ENCODE data around the gene RAI1. TPM values are rescaled to one million over a fixed set of nuclear protein-coding genes. Genes with fewer than 3 reads are reported as not detected.

Gene RAI1
- total RNA-seq, 1 experiment from 2014 or later = 12.7 TPM

DNA sequence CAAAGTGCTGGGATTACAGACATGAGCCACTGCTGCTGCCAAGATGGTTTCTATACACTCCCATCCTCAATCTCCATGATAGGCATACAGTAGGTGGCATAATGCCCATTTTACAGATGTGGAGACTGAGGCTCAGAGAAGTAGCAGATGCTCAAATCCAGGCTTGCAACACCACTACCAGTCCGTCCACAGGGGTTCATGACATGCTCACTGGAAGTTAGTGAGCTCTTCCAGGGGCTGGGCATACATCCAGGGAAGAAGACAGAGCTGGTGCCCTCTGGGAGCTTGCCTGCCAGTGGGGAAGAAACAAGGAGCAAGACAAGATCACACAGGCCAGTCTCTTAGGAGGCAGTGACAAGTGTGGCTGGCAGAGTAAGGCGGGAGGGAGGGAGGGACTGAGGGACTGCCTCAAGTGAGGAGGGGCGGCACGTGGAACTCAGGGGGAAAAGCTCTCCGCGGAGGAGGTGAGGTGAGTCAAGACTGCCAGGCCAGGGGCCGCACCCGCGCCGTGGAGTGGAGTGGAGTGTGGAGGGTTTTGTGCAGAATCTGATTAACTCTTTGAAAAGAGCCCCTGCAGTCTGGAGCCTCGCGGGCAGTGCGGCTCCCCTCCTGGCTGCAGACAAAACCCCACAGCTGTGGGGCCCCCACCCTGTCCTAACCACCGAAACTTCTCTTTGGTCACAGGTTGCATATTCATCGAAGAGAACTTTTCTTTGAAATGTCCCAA lies 127.6 kb downstream of the RAI1 start:
- Histone ChIP-seq H3K4me1 (replicated peaks) (0 out of 2 replicates have a peak, but pooled peaks cover 4% of the 10 kb centered on the region), H3K4me3 (no peak overlapping the region), H3K27me3 (replicated peaks) (no peaks in the 10 kb centered on the region), H3K9me3 (replicated peaks) (no peaks in the 10 kb centered on the region), H3K27ac (no peak overlapping the region), H3K36me3 (peaks cover 73% of the 10 kb centered on the region)
- no peak for DNase-seq (ENCODE audit: low read depth in 1 of 2, low spot score in 2 of 2)

DNA sequence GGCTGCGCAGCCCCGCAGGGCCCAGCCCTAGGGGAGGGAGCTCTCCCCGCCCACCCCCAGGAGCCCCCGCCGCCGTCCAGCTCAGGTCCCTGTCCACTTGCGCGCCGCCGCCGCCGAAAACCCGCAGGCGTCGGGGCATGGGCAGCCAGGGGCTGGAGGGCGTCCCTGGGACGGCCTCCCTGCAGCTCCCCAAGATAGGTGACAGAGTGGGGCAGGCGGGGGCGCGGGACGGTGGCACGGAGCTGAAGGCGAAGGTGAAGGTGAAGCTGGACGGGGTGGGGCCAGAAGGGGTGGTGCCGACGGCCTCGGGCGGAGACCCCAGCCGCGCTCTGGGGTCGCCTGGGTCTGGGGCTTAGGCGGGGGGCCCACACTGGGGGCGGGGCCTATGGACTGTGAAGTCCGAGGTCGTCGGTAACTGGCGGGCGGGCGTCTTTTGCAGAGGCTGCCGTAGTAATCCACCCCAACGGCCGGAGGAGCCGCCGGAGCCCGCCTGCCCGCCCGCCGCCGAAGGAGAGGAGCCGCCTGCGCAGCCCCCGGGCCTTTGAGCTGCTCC lies 128.3 kb downstream of the RAI1 start:
- Histone ChIP-seq H3K27ac (no peak overlapping the region), H3K4me3 (no peak overlapping the region), H3K27me3 (replicated peaks) (no peaks in the 10 kb centered on the region), H3K4me1 (replicated peaks) (0 out of 2 replicates have a peak, but pooled peaks cover 4% of the 10 kb centered on the region), H3K9me3 (replicated peaks) (no peaks in the 10 kb centered on the region), H3K36me3 (peaks cover 72% of the 10 kb centered on the region)
- DNase-seq (ENCODE audit: low read depth in 1 of 2, low spot score in 2 of 2) = no peak

DNA sequence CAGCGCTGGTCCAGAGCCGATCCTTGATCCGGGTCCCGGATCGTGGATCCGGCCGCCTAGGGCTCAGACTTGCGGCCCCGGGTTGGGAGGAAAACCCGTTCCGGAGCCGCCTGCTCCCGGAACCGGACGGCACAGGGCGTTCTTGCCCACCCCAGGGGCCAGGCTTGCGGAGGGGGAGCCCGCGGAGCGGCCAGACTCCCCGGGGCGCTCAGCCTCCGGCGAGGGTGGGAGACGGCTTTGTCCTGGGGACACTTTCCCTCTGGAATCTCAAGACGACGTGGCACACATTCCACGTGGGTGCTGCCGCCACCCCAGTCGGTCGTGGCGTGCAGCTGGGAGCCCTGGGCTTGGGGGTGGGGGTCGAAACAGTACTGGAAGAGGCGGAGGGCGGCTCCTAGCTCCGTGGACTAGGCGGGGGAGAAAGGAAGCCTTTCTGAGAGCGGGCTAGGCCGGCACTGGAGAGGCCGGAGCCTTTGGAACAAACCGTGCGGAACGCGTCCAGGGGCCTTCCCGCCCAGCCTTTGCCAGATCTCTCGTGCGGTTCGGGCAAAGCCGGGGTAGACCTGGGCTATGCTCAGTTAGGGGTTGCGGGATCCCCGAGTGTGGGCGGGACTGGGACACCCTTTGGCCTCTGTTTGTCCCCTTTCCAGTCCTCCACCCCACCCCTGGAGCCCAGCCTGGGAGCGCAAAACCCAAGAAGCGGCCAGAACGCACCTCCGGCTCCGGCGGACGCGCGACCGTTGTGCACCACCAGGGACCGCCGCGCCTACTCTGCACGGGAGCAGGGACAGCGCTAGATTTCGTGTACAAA lies 129.0 kb downstream of the RAI1 start:
- H3K4me3 ChIP-seq = no peak overlapping the region
- no peaks in the 10 kb centered on the region for H3K27me3 ChIP-seq (replicated peaks)
- no peak overlapping the region for H3K27ac ChIP-seq
- H3K4me1 ChIP-seq (replicated peaks) = 0 out of 2 replicates have a peak, but pooled peaks cover 4% of the 10 kb centered on the region
- DNase-seq (ENCODE audit: low read depth in 1 of 2, low spot score in 2 of 2) = no peak
- H3K36me3 ChIP-seq = peaks cover 73% of the 10 kb centered on the region
- H3K9me3 ChIP-seq (replicated peaks) = no peaks in the 10 kb centered on the region

DNA sequence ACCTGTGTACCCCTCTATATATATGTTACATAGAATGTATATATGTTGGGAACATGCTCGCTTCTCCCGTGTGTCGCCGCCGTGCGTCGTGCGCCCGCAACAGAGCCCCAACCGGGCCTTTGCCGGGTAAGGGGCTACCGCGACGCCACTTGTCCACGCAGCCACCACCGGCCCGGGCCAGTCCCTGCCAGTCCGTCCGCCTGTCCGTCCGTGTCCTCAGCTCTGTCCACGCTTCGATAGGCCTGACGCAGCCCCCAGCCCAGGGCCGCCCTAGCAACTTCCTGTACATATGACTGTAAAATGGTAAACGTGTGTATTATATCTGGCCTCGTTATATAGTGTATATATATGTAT lies 129.6 kb downstream of the RAI1 start:
- DNase-seq (ENCODE audit: low read depth in 1 of 2, low spot score in 2 of 2) = no peak
- Histone ChIP-seq H3K27ac (no peak overlapping the region), H3K4me3 (no peak overlapping the region), H3K9me3 (replicated peaks) (no peaks in the 10 kb centered on the region), H3K4me1 (replicated peaks) (0 out of 2 replicates have a peak, but pooled peaks cover 4% of the 10 kb centered on the region), H3K27me3 (replicated peaks) (no peaks in the 10 kb centered on the region), H3K36me3 (peaks cover 67% of the 10 kb centered on the region)

DNA sequence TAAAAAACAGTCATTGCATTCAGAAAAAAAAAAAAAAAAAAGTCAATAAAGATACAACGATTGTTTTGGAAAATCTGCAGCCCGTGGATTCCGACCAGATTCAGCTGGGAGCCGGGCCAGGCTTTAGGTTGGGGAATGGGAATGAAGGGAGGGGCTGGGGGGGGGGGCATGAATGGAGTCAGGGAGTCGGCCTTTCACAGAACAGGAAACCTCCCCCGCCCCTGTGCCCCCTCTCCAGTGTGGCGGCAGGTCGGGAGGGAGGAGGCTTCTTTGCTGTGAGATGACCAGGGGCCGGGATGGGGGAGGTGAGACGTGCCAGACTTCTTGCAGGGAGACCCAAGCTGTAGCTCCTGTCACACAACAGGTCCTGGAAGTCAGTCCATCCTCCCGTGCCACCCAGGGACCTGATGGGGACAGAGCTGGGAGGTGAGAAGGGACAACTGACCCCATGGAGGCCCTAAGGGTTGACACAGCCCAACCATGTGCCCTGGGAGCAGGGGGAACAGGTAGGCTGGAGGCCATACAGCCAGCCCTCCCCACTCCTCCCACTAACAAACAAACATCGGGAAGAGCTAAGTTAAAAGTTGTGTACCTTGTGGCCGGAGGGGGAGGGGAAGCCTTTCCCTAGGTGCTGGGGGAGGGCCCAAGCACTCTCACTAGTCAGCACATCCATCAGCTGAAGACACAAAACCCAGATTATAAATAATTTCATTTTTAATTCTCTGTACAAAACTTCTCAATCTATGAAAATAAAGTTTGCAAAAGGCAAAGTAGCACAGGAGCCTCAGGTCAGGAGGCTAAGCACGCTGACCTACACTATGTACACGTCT lies 130.3 kb downstream of the RAI1 start:
- Histone ChIP-seq H3K4me1 (replicated peaks) (0 out of 2 replicates have a peak, but pooled peaks cover 4% of the 10 kb centered on the region), H3K9me3 (replicated peaks) (no peaks in the 10 kb centered on the region)
- no peak for DNase-seq (ENCODE audit: low read depth in 1 of 2, low spot score in 2 of 2)

DNA sequence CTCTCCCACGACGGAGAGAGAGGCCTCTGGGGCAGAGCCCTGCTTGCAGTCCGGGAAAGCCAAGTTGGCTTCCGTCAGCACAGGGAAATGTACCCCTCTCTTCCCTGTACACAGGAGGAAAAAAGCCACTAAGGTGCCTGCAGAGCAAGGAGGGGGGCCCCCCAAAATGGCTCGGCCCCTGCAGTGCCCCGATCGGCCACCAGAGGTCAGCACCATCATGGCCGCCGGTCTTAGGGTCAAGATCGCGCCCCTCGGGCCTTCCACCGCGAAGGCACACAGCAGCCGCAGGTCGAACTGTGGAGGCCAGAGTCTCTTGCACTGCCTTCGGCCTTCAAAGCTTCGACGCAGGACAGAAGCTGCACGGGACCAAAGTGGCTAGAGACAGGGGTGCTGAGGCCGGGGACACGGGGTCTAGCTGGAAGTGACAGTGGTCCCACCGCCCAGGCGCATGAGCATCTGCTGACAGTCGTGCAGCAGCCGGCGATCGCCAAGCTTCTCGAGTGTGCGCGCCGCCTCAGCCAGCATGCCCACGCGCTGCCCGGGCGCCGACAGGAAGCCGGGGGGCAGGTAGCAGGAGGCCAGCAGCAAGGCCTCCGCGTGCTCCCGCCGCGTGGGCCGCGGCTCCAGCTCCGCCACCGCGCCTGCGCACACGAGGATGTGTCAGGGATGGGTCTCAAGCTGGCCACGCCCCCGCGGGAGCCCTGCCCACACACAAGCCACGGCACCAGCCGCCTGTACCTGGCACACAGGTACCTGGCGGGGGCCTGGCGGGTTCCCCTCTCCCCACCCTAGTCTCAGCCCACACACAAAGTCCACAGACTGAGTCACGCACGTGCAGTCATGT lies 131.2 kb downstream of the RAI1 start:
- Histone ChIP-seq H3K27me3 (replicated peaks) (no peaks in the 10 kb centered on the region), H3K27ac (no peak overlapping the region), H3K9me3 (replicated peaks) (no peaks in the 10 kb centered on the region), H3K4me3 (no peak overlapping the region), H3K36me3 (peaks cover 59% of the 10 kb centered on the region), H3K4me1 (replicated peaks) (0 out of 2 replicates have a peak, but pooled peaks cover 4% of the 10 kb centered on the region)
- peak; percentile 61 to 68 for DNase-seq (ENCODE audit: low read depth in 1 of 2, low spot score in 2 of 2)

More for the DNA sequence above, 130.3 kb downstream of the RAI1 start:
- Histone ChIP-seq H3K36me3 (peaks cover 60% of the 10 kb centered on the region), H3K4me3 (no peak overlapping the region), H3K27ac (no peak overlapping the region), H3K27me3 (replicated peaks) (no peaks in the 10 kb centered on the region)

DNA sequence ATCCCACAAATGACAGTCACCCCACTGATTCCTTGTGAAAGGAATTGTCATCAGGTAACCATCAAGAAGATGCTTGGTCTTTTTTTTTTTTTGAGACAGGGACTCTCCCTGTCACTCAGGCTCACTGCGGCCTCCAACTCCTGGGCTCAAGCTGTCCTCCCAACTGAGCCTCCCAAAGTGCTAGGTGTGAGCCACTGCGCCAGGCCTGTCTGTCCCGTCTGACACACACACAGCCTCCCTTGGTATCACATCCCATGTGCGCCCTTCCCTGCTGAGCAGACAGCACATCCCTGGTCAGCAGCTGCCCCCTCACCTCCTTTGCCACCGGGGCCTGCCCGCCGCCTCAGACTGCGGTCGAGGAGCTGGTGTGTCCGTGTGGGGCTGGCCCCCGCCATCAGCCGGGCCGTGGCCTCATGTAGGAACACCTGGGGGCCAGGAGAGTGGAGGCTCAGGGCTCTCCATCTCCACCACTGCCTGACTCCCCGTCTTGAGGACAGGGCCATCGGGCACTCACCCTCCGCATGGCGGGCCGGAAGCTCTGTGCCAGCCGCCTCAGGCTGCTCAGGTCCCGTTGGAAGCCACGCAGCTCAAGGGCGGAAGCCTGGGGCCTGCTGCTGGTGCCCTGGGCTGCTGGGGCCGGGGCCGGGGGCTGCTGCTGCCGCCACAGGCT lies 131.9 kb downstream of the RAI1 start:
- Histone ChIP-seq H3K27me3 (replicated peaks) (no peaks in the 10 kb centered on the region), H3K36me3 (peaks cover 58% of the 10 kb centered on the region), H3K4me1 (replicated peaks) (0 out of 2 replicates have a peak, but pooled peaks cover 4% of the 10 kb centered on the region), H3K9me3 (replicated peaks) (no peaks in the 10 kb centered on the region), H3K4me3 (no peak overlapping the region), H3K27ac (no peak overlapping the region)
- DNase-seq (ENCODE audit: low read depth in 1 of 2, low spot score in 2 of 2) = no peak

DNA sequence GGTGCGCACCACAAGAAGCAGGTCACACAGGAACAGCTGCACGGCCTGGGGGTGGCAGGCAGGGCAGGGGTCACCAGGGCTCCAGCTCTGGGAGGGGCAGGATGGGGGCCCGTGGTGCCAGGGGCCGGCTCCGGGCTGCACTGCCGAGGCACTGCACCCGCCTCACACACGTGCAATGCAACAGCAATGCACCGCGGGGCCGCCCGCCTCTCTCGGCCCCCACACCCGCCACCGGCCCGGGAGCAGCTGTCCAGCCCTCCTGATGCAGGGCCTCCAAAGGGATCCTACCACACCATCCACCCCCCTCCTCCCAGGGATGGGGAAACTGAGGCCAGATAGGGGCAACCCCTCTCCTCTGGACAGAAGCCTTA lies 132.5 kb downstream of the RAI1 start:
- Histone ChIP-seq H3K27ac (no peak overlapping the region), H3K27me3 (replicated peaks) (no peaks in the 10 kb centered on the region), H3K9me3 (replicated peaks) (no peaks in the 10 kb centered on the region), H3K4me3 (no peak overlapping the region), H3K36me3 (peaks cover 60% of the 10 kb centered on the region), H3K4me1 (replicated peaks) (0 out of 2 replicates have a peak, but pooled peaks cover 4% of the 10 kb centered on the region)
- no peak for DNase-seq (ENCODE audit: low read depth in 1 of 2, low spot score in 2 of 2)

DNA sequence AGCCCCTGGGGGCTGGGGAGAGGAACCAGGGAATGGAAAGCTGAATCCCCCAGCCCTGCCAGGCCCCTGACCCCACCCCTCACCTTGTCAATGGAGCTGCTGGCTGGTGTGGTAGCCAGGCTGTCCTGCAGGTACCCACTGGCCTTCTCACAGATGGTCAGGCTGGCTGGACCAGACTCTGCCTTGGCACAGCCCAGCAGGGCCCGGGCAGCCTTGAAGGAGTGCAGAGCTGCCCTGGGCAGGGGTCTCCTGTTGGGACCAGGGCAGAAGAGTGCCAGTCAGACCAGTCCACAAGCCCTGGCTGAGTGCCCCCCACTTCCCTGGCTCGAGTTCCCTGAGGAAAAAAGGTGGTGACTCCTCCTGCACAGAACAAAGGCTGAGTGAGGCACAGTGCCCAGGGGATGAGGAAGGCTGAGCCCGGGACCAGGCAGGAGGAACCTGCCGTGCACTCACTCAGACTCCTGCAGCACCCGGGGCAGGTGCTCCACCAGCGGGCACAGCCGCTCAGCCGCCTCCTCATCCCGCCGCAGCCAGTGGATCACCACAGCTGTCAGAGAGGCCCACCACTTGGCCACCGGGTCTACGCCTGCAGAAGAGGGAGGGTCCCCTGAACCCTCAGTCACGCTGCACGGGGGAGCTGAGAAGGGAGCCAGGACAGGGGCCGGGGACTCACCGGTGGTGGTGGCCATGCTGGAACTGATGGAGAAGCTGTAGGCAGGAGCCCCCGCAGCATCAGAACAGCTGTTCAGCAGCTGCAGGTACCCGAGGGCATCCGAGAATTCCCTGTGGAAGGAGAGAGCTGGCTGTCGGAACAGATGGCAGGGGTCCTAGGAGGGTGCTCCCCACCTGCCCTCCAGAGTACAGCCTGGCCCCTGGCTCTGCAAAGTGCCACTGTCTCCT lies 133.2 kb downstream of the RAI1 start:
- Histone ChIP-seq H3K27ac (no peak overlapping the region), H3K4me3 (no peak overlapping the region), H3K4me1 (replicated peaks) (peaks cover 4% of the 10 kb centered on the region), H3K27me3 (replicated peaks) (no peaks in the 10 kb centered on the region), H3K36me3 (peaks cover 66% of the 10 kb centered on the region), H3K9me3 (replicated peaks) (no peaks in the 10 kb centered on the region)
- no peak for DNase-seq (ENCODE audit: low read depth in 1 of 2, low spot score in 2 of 2)

DNA sequence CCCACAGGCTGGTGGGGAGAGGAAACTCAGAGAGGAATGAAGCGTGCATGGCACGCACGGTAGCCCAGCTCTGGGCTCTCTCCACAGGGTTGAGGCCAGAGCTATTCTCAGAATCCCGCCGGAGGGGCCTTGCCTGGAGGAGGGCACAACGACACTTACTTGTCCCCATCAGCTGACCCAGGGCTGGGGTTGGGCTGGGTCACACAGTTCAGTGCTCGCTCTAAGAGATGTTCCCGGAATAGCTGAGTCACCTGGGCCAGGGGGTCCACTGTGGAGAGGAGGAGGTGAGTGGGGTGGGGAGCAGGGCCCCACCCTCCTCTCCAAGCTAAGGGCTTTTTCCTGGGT lies 133.8 kb downstream of the RAI1 start:
- DNase-seq (ENCODE audit: low read depth in 1 of 2, low spot score in 2 of 2) = no peak
- H3K27me3 ChIP-seq (replicated peaks) = no peaks in the 10 kb centered on the region

DNA sequence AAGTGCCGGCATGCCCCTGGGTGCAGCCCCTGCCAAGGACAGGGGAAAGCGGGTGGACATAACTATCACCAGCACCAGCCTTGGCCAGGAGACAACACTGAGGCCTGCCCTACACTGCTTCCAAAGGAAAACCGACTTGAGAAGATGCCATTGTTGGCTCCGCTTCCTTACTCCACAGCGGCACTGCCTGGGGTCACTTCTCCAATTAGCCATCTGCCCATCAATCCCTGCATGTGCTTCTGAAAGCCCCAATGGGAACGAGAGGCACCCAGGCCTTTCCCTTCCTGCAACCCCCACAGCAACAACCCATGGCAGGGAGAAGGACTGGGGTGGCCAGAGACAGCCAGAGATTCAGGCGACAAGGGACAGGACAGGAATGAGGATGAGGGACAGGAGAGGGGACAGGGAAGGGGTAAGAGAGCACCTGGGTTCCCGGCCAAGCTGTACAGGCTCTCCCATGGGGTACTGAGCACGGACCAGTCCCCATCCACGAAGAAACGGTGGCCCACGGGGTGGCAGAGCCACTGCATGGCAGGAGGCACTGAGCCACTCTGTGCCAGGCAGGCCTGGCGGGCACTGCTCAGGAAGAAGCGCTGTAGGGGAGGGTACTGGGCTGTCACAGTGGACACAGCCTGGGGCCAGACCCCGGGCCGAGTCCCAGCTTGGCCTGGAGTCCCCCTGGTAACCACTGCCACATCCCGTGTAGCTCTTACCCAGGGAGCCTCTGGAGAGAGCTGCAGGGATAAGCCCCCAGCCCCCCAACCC lies 134.4 kb downstream of the RAI1 start:
- no peak overlapping the region for H3K4me3 ChIP-seq
- DNase-seq (ENCODE audit: low read depth in 1 of 2, low spot score in 2 of 2) = no peak
- no peak overlapping the region for H3K27ac ChIP-seq
- peaks cover 58% of the 10 kb centered on the region for H3K36me3 ChIP-seq
- no peaks in the 10 kb centered on the region for H3K27me3 ChIP-seq (replicated peaks)
- no peaks in the 10 kb centered on the region for H3K9me3 ChIP-seq (replicated peaks)
- peaks cover 12% of the 10 kb centered on the region for H3K4me1 ChIP-seq (replicated peaks)

More for the DNA sequence above, 133.8 kb downstream of the RAI1 start:
- no peak overlapping the region for H3K4me3 ChIP-seq
- H3K36me3 ChIP-seq = peaks cover 64% of the 10 kb centered on the region
- no peak overlapping the region for H3K27ac ChIP-seq
- H3K4me1 ChIP-seq (replicated peaks) = peaks cover 10% of the 10 kb centered on the region
- H3K9me3 ChIP-seq (replicated peaks) = no peaks in the 10 kb centered on the region
